SK-N-MC (cell line): ENCODE results near the gene CDH4.

Source experiments
- DNase-seq: peaks from one replicate; pipeline ENCODE4 v3.0.0-alpha.2; 2011; ENCODE audit warnings: low read depth, low spot score
- H3K27ac ChIP-seq: fragments of 200-600 bp; sonication (generic); 2 replicates; pipeline ENCODE4 v1.5.1; 2016; ENCODE audit warnings: mixed run types
- H3K36me3 ChIP-seq: fragments of 200-600 bp; sonication (generic); 2 replicates; pipeline ENCODE4 v1.6.1; 2017; ENCODE audit warnings: antibody characterized with exemption, low read length, mixed read lengths; ENCODE audit not compliant: insufficient read depth
- H3K4me3 ChIP-seq: fragments of 200-600 bp; sonication (generic); 2 replicates; pipeline ENCODE4 v1.5.1; 2016
- H3K9ac ChIP-seq: fragments of 200-600 bp; sonication (generic); 2 replicates; pipeline ENCODE4 v1.8.0; 2017; ENCODE audit warnings: mixed run types, mixed read lengths; ENCODE audit not compliant: insufficient read length
- H3K9me3 ChIP-seq: fragments of 200-600 bp; sonication (generic); 2 replicates; pipeline ENCODE4 v1.6.1; 2017; ENCODE audit warnings: low read depth, mild to moderate bottlenecking, antibody characterized with exemption, low read length, moderate library complexity, mixed read lengths
- EZH2 ChIP-seq: fragments of 200-600 bp; sonication (generic); IDR thresholded peaks from one replicate; pipeline ENCODE4 v1.6.1; 2017; ENCODE audit warnings: antibody characterized with exemption
- FOXP2 ChIP-seq: optimal IDR thresholded peaks from 2 replicates; pipeline ENCODE3; 2011; ENCODE audit warnings: mild to moderate bottlenecking, moderate library complexity; ENCODE audit not compliant: insufficient read depth; ENCODE audit errors: extremely low read length, control extremely low read depth
- POLR2AphosphoS5 ChIP-seq: IDR thresholded peaks from 2 replicates; pipeline ENCODE4 v1.6.1; 2012; ENCODE audit warnings: mild to moderate bottlenecking, low read depth, low read length, borderline replicate concordance

CDH4 gene

DNA sequence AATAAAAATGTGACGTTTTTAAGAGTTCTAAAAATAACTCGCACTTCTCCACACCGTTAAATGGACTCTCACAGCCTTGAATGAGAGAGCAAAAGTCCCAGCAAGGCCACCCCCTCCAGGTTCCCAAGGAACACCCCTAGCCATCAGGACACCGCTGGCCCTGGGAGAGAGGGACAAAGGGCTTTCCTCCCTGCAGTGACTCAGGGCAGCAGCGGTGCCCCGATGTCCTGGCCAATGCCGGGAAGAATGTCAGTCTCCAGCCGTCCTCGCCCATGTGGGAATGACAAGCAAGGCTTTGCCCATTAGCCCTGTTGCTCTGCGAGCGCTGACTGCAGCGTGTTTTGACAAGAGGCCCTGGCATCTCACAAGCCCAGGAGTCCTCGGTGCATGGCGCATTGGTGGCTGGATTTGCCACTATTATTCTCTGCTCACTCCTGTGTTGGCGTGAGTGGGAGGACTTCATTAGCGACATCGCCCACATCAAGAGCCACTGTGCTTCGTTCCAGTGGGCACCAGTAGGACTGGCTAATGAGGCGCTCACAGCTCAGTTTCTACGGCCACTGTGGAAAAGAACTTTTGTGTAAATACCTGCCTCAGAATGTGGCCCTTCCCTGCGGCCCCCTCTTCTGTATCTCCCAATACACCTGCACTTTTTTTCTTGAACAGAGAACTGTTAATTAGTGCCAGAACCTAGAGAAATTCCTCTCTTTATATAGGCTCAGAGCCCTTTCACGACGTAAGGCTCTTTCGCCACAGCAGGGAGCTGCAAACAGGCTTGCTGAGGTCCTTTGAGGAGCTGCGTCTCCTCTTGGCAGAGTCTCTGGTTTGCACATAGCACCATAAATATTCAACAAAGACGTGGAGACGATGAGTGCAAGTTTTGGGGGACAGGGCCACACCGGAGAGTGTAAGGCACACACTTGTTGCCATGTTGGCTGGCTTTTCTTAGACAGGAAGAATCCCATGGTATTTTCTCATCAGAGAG lies 477.0 kb downstream of the CDH4 start:
- Histone ChIP-seq H3K27ac (no peak overlapping the region), H3K4me3 (no peak overlapping the region), H3K9me3 (no peaks in the 10 kb centered on the region), H3K9ac (no peak overlapping the region), H3K36me3 (no peaks in the 10 kb centered on the region)
- no peak for TF ChIP-seq EZH2
- no peak for TF ChIP-seq FOXP2
- no peak for TF ChIP-seq POLR2AphosphoS5
- no peak for DNase-seq

DNA sequence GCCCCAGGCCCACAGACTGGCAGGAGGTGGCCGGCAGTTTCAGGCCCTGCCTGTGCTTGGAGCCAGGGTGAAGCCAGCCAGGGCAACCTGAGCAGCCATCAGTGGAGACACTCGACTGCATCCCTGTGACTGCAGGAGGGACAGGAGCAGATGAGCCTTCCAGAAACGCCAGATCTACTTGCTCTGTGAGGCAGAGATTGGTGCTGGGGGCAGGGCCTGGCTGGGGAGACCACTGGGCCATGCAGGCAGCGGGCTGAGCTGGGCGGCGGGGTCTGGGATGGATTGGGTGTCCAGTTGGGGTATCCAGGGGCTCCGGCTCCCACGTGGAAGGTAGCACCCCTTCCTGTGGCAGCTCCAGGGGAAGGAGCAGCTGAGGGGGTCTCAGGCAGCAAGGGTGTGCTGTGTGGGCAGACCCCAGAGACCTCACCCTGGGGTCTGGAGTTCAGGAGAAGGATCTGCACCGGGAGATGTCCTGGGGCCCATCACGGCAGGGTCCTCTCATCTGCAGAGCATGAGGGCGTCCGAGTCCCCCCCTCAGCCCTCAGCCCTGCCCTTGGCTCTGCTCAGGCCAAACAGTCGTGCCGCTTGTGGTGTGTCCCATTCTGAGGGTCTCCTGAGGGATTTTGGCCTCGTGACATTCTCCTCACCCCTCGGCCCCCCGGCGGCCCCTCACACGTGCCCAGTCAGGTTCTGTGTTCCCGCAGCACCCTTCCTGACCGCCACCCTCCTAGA lies 478.7 kb downstream of the CDH4 start:
- H3K9me3 ChIP-seq = no peaks in the 10 kb centered on the region
- no peaks in the 10 kb centered on the region for H3K36me3 ChIP-seq
- TF ChIP-seq FOXP2 (no peak), EZH2 (no peak), POLR2AphosphoS5 (no peak)
- no peak for DNase-seq
- no peak overlapping the region for H3K4me3 ChIP-seq
- H3K9ac ChIP-seq = no peak overlapping the region
- no peak overlapping the region for H3K27ac ChIP-seq

DNA sequence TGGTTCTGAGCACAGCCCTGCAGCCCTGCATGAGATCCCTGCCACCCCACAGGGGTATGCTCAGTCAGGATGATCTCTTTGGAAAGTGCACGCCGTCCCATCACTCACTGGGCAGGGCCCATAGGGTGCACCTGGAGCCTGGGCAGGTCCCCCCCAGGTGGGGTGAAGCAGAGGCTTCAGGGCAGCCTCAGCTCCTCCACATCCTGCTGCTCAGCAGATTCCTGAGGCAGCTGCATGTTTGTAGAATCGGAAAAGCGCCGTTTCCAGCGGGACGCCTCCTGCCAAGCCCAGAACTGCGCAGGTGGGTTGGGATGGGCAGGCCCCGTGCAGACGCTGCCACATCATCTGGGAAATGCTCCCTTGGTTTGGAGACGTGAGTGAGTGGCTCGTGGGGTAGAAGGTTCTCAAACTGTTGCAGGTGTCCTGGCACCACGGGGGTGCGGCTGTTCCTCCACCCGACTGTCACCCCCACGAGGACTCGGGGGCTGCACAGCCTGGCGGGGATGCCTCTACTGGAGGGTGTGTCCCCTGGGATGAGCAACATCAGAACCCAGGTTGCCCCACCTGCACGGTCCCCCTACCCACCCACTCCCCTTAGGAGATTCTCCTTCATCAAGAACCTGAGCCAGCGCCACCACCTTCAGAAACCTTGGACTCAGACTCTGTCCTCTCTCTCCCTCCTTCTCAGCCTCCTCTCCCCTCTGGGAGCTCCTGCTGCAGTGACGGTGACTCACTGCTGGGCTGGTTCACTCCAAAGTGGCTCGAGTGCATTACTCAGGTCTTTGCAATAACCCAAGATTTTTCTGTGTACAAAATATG lies 479.5 kb downstream of the CDH4 start:
- Histone ChIP-seq H3K9me3 (no peaks in the 10 kb centered on the region), H3K36me3 (no peaks in the 10 kb centered on the region), H3K27ac (no peak overlapping the region), H3K4me3 (no peak overlapping the region), H3K9ac (no peak overlapping the region)
- DNase-seq = no peak
- TF ChIP-seq EZH2 = no peak
- TF ChIP-seq POLR2AphosphoS5 = no peak
- TF ChIP-seq FOXP2 = no peak

DNA sequence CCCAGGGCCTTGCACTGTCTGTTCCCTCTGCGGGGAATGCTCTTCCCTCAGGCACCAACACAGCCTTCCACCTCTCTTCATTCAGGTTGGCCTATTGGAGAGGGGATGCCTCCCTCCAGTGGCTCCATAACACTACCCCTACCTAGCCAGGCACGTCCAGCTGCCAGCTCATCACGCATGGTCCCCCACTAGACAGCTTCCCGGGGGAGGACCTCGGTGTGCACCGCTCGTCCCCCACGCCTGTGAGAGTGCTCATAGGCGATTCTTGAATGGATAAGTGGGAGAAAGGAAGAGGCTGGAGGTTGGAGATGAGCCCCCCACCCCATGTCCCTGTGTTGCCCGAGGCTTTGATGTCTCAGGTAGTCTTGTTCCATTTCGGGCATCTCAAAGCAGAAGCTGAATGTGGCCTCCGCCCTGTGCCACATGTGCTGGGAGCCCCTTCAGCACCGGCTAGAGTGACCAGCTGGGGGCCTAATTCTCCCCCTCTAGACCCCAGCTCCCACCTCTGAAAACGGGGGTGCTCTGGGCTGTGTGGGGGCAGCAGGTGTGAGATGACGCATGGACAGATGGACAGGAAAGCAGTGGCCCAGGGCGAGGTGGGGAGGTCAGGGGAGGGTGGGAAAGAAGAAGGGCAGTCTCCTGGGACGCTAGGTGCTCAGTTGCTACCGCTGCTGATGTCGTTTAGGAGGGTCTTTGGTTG lies 480.6 kb downstream of the CDH4 start:
- TF ChIP-seq FOXP2 (no peak), POLR2AphosphoS5 (no peak), EZH2 (no peak)
- H3K9ac ChIP-seq = no peak overlapping the region

DNA sequence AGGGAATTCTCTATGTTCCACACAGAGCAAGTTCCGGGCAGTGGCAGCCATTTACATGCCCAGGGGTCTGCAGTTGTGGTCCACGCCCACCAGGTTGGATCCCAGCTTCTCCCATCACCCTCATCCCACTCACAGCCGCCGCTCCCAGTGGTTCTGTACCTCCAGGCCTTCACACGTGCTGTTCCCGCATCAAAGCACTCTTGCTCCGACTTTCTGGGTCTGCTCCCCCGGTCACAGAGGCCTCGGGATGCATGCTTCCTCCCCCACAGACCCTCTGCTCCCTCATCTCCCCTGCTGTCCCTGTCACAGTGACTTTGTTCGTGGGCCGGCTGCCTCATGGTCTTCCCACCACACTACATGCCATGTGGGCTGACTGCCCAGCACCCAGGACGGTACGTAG lies 481.2 kb downstream of the CDH4 start:
- Histone ChIP-seq H3K9ac (no peak overlapping the region), H3K9me3 (no peaks in the 10 kb centered on the region), H3K36me3 (no peaks in the 10 kb centered on the region), H3K4me3 (no peak overlapping the region), H3K27ac (no peak overlapping the region)
- no peak for DNase-seq
- TF ChIP-seq POLR2AphosphoS5 (no peak), EZH2 (no peak), FOXP2 (no peak)

More for the DNA sequence above, 480.6 kb downstream of the CDH4 start:
- Histone ChIP-seq H3K4me3 (no peak overlapping the region), H3K36me3 (no peaks in the 10 kb centered on the region), H3K27ac (no peak overlapping the region), H3K9me3 (no peaks in the 10 kb centered on the region)
- DNase-seq = no peak

DNA sequence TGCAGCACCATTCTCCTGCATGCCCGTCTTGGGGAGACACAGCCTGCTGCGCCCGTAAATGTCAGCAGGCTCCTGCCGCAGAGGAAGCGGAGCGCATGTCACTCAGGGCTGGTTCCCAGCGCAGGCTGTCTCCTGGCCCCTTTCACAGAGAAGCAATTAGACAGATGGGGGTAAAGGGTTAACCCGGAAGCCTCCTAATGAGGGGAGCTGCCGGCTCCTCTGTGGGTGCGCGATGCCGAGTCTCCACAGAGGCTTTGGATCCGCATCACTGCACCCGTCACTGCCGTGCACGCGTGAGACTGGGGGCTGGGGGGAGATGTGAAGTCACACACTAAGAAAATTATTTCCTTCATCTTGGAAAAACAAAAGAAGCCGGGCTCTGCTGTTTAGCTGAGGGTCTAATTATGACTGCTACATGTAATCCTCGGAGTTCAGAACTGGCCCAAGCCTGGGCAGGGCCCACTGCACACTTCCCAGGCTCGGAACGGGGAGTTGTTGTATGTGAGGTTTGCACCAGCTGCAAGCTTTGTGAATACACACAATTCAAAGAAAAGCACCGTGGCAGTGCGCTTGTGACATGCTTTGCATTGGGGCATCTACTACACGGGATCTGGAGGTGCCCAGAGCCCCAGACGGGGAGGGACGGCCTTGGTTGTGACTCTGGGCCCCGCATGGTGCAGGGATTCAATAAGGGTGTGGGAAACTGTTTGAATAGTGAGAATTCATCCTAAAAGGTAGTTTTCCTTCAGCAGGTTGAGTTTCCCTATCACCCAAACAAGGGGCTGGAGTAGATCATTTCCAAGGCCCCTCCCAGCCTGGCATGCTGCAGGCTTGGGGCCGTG lies 482.1 kb downstream of the CDH4 start:
- TF ChIP-seq FOXP2 (no peak), POLR2AphosphoS5 (no peak), EZH2 (no peak)
- no peak for DNase-seq
- Histone ChIP-seq H3K9ac (no peak overlapping the region), H3K36me3 (no peaks in the 10 kb centered on the region), H3K27ac (no peak overlapping the region), H3K9me3 (no peaks in the 10 kb centered on the region), H3K4me3 (no peak overlapping the region)
